Spinal cord (tissue), 10 donors: ENCODE results near the gene FUNDC2. TPM values are rescaled to one million over a fixed set of nuclear protein-coding genes. Genes with fewer than 3 reads are reported as not detected.
"Not testable (repeated sequence)": the region's sequence is repeated elsewhere in the genome, so short reads cannot be mapped to it uniquely, and the experiment has no call there.

Experiments
- DNase-seq, 6 donors: peaks; one replicate each; pipeline versions ENCODE4 v3.0.0 to v3.0.0-alpha.2; 2013 to 2015; ENCODE audit warnings: low spot score in 6 of 6, low read depth in 4 of 6
- H3K27ac ChIP-seq: one replicate; pipeline ENCODE4 v1.5.1; 2013; ENCODE audit warnings: low read depth, low read length, control low read depth
- H3K27me3 ChIP-seq: one replicate; pipeline ENCODE4 v1.6.1; 2013; ENCODE audit warnings: low read length; ENCODE audit not compliant: control insufficient read depth, insufficient read depth
- H3K36me3 ChIP-seq: one replicate; pipeline ENCODE4 v1.6.1; 2013; ENCODE audit warnings: low read length; ENCODE audit not compliant: control insufficient read depth, insufficient read depth
- H3K4me1 ChIP-seq: one replicate; pipeline ENCODE4 v1.6.1; 2013; ENCODE audit warnings: low read length; ENCODE audit not compliant: control insufficient read depth, insufficient read depth
- H3K4me3 ChIP-seq: one replicate; pipeline ENCODE4 v1.5.1; 2013; ENCODE audit warnings: low read depth, low read length, control low read depth
- H3K9me3 ChIP-seq: one replicate; pipeline ENCODE4 v1.6.1; 2013; ENCODE audit warnings: low read length; ENCODE audit not compliant: control insufficient read depth, insufficient read depth
- WGBS: methylation state at CpG from one replicate; pipeline ENCODE4 v1.1.5; 2013; ENCODE audit warnings: missing lambda C conversion rate; ENCODE audit not compliant: insufficient coverage; 5-methylcytosine and 5-hydroxymethylcytosine counted together
- polyA plus RNA-seq, 2 donors: library from polyadenylated mRNA; unstranded; fragments of 120-200 nt; gene quantifications; one replicate each; pipeline ENCODE4 v1.2.1, GENCODE V29; 2013; ENCODE audit not compliant: insufficient read length in 2 of 2
- total RNA-seq, 2 donors: library from RNA; depleted of rRNA in 1 of 2; stranded (reverse); fragments of 120-200 nt in 1 of 2; fragments of >200 nt in 1 of 2; gene quantifications; one replicate each; pipeline versions ENCODE4 v1.2.3 to v1.2.4, GENCODE V29; 2013 to 2014
- donor health status: healthy.

The FUNDC2 gene
- total and polyA plus RNA-seq, 4 donors = 44.7 to 130 (median 113) TPM

DNA sequence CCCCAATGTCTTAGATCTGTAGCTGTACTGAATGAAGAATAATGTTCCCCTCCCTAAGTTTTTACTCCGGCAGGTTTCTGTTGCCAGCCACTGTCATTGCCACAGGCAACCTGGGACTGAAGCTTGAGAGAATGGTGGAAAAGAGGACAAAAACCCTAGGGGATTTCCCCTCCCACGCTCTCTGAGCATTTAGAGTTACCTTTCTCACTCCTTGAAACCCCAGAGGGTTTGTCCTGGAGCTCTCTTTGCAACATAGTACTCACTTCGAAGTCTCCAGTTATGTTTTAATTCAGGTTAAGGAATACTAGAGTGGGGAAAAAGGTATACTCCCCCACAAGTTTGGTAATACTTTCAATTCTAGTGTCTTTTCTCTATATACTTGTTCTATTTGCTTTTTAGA lies 35.6 kb upstream of the FUNDC2 start:
- no peak for DNase-seq
- Histone ChIP-seq H3K9me3 (peaks cover 3% of the 10 kb centered on the region), H3K4me3 (no peak overlapping the region), H3K27me3 (no peaks in the 10 kb centered on the region), H3K36me3 (no peaks in the 10 kb centered on the region), H3K4me1 (no peaks in the 10 kb centered on the region), H3K27ac (no peak overlapping the region)
- WGBS = no CpG with 5 or more reads among the region's 3 CpGs

DNA sequence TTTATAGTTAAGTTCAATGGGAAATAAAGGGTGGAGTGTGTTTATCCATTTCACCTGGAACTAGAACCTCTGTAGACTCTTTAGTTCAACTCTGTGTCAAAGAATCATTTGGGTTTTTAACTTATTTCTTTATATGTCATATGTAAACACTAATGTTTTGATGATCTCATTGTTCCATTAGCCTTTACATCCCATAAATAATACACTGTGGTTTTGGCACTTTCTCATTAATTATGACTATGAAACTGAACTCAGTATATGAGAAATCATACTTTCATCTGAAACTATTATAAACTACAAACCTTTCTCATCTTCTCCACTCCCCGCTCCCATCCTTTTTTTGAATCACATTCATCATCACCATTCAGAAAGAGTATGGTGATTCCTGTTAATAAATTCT lies 35.2 kb upstream of the FUNDC2 start:
- WGBS = no CpG with 5 or more reads among the region's 1 CpG
- Histone ChIP-seq H3K36me3 (no peaks in the 10 kb centered on the region), H3K27ac (no peak overlapping the region), H3K9me3 (peaks cover 3% of the 10 kb centered on the region), H3K27me3 (no peaks in the 10 kb centered on the region), H3K4me1 (no peaks in the 10 kb centered on the region), H3K4me3 (no peak overlapping the region)
- DNase-seq = no peak

DNA sequence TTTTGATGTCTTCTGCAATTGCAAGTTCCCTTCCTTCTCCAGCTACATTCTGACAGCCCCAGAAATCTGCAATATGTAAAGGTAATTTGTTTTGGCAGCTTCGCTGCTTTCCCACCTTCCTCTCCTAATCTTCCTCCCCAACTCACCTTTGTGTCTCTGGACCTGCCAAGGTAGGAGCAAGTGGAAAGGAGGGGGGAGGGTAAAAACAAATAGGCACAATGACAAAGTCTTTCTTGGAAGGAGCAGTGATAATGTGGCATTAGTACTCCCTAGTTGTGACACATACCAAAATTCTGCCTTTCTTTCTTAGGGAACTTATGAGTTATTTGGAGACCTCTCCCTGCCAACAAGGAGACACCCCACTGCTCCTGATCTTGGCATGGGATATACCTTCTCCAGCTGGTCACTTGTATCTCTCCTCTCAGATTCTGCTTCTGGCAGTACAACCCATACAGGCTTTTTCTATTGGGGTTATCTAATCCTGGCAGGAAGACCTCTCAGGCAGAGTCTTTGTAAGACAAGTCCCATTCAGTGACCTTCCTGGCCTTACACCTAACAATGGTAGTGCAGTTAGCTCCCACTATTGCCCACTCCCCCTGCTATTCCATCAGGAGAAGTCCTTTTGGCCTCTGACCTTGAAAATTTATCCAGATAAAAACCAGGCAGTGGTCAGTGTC lies 28.3 kb upstream of the FUNDC2 start:
- no CpG with 5 or more reads among the region's 1 CpG for WGBS
- H3K27me3 ChIP-seq = no peaks in the 10 kb centered on the region
- H3K27ac ChIP-seq = no peak overlapping the region
- DNase-seq = no peak
- H3K36me3 ChIP-seq = no peaks in the 10 kb centered on the region
- H3K4me1 ChIP-seq = no peaks in the 10 kb centered on the region
- no peak overlapping the region for H3K4me3 ChIP-seq
- H3K9me3 ChIP-seq = no peaks in the 10 kb centered on the region

DNA sequence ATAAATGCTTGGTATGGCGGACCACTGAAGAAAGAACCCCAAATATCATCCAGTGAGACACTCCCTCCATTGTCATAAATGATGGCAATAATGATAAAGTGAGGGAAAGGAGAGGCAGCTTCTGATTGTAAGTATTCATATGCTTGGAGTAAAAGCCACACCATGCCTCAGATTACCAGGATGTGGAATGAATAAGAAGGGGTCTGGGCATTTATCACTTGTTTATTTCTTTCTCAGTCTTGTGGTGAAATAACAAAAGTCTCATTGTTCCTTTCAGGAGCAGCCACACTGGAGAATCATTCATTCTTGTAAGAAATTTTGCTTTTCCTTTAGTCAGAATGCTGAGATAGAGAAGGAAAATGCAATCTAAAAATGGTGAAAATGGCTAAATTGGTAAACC lies 25.8 kb upstream of the FUNDC2 start:
- no peaks in the 10 kb centered on the region for H3K4me1 ChIP-seq
- H3K36me3 ChIP-seq = no peaks in the 10 kb centered on the region
- H3K9me3 ChIP-seq = peaks cover 2% of the 10 kb centered on the region
- no peaks in the 10 kb centered on the region for H3K27me3 ChIP-seq
- no peak for DNase-seq
- no peak overlapping the region for H3K4me3 ChIP-seq
- no CpG with 5 or more reads among the region's 1 CpG for WGBS
- H3K27ac ChIP-seq = no peak overlapping the region

DNA sequence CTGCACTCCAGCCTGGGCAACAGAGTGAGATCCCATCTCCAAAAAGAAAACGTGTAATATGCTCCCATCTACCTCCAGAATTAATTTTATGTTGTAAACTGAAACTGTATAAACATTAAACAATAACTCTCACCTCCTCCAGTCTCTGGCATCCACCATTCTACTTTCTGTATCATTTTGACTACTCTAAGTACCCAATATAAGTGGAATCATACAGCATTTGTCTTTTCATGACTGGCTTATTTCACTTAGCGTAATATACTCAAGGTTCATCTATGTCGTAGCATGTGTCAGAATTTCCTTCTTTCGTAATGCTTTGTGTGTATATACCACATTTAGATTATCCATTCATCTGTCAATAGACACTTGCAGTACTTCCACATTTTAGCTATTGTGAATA lies 24.8 kb upstream of the FUNDC2 start:
- no peak for DNase-seq

DNA sequence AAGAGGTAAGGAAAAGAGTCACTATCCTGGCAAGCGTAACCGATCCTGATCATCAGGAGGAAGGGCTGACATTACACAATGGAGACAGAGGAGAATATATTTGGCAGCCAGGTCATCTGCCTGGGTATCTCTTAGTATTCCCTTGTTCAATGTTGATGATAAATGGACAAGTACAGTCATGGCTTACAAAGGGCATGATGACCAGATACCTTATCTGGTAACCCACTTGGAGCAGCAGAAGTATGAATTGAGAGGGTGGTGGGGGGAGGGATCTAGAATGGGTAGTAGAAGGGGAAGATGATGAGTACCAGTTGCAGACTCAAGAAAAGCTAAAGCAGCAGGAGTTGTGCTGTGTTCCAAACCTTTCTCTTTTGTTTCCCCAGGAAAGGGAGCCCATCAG lies 21.5 kb upstream of the FUNDC2 start:
- DNase-seq = no peak
- no peak overlapping the region for H3K4me3 ChIP-seq
- H3K27me3 ChIP-seq = no peaks in the 10 kb centered on the region
- H3K36me3 ChIP-seq = no peaks in the 10 kb centered on the region
- 100% methylated on average over 2 of the region's 2 CpGs for WGBS
- no peak overlapping the region for H3K27ac ChIP-seq
- H3K9me3 ChIP-seq = peaks cover 2% of the 10 kb centered on the region
- H3K4me1 ChIP-seq = no peaks in the 10 kb centered on the region

More for the DNA sequence above, 24.8 kb upstream of the FUNDC2 start:
- Histone ChIP-seq H3K27ac (no peak overlapping the region), H3K4me3 (no peak overlapping the region), H3K36me3 (no peaks in the 10 kb centered on the region), H3K4me1 (no peaks in the 10 kb centered on the region), H3K27me3 (no peaks in the 10 kb centered on the region), H3K9me3 (peaks cover 2% of the 10 kb centered on the region)
- WGBS = no CpG with 5 or more reads among the region's 4 CpGs

DNA sequence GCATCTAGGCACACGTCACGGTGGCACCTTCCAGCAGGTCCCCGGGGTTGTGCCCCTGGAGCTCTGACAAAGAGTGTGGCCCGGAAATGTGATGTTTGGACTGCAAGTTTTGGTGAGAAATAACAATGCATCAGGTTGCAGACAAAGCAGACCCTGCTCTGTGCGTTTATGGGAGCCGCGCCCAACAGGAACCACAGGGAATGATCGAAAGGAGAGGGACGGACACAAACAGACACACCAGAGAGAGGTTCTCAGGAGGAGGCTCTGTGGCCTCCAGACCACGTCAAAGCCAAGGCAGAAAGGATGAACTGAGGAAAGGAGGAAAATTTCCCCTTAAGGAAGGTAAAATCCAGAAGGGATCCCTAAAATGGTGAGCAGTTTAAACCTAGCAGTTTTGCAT lies 20.3 kb upstream of the FUNDC2 start:
- not testable (repeated sequence) for H3K36me3 ChIP-seq, H3K9me3 ChIP-seq, H3K4me3 ChIP-seq, H3K27me3 ChIP-seq, H3K4me1 ChIP-seq, H3K27ac ChIP-seq, DNase-seq
- WGBS = no CpG with 5 or more reads among the region's 10 CpGs

DNA sequence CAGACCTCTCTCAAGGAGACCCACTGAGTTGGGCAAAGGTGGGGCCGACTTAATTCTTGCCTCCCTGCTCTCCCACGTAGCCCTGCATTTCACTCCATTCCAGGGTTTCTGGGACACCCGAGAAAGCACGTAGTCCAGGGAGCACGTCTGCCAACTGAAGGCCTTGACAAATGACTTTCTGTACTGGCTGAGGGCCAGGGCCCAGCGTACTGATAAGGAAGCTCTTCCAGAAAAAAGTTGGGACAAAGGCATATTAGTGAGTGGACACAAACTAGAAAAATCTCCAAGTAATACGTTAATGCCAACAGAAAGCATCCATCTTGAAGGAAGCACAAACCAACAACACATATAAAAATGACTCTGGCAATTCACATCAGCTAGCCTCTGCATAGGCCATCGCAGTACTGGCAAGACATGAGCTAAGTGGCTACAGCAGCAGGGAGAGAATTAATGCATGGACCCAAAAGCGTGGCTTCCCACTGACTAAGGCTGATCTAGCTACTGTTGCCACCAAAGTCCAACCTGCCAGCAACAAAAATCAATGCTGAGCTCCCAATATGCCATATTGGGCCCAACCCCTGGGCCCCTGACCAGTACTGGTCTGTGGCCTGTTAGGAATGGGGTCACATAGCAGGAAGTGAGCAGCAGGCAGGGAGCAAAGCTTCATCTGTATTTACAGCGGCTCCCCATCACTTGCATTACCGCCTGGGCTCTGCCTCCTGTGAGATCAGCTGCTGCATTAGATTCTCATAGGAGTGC lies 19.6 kb upstream of the FUNDC2 start:
- not testable (repeated sequence) for DNase-seq, H3K27ac ChIP-seq, H3K36me3 ChIP-seq, H3K4me3 ChIP-seq, H3K27me3 ChIP-seq, H3K4me1 ChIP-seq, H3K9me3 ChIP-seq
- 79% methylated on average over 5 of the region's 11 CpGs for WGBS

DNA sequence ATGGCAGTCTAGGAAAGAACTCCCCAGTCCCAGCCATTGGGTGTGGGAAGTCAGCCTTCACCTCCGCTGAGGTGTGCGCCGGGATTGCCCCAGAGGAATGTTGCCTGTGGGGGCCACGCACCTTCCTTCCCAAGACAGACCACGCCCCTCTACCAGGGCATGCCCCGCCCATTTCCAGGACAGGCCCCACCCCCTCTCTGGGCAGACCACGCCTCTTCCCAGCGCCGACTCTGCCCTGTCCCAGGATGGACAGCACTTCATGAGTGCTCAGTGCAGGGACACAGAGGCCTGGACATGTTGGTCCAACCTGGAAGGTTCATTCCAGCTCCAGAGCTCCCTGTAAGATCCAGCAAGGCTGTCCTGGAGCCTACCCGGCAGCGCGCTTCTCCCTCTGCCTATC lies 18.1 kb upstream of the FUNDC2 start:
- not testable (repeated sequence) for H3K4me3 ChIP-seq, H3K27ac ChIP-seq, H3K36me3 ChIP-seq, DNase-seq, H3K9me3 ChIP-seq, H3K27me3 ChIP-seq, H3K4me1 ChIP-seq
- 96% methylated on average over 3 of the region's 12 CpGs for WGBS

DNA sequence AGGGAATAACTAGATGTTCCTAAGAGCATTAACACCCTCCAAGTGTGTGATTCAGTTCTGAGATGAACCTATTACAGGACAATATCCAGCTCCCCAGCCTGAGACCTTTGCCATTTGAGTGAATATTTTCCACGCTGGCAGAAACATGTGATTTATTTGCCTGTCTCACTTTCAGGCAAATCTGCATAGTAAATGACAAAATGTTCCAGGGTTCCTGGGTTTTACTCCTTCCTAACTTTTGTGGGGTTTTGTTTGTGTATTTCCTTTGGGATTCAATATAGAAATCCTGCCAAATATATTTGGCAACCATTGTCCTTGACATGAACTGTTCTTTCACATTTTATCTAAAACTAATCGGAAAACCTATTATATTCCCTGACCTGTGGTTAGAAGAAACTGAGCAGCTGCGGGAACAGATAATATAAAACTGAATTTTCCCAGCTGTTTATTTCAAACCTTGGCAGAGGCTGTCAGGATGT lies 16.6 kb upstream of the FUNDC2 start:
- Histone ChIP-seq H3K27me3 (no peaks in the 10 kb centered on the region), H3K36me3 (no peaks in the 10 kb centered on the region), H3K9me3 (no peaks in the 10 kb centered on the region), H3K4me1 (no peaks in the 10 kb centered on the region), H3K27ac (no peak overlapping the region), H3K4me3 (no peak overlapping the region)
- WGBS = no CpG with 5 or more reads among the region's 3 CpGs
- no peak for DNase-seq
